ENCODE results near the gene SRRT.

GRCh38 chr7:100896732-100897608 lies 22.1 kb downstream of the SRRT start:
- TF ChIP-seq CTCF (IDR thresholded peaks at IDR 0.05; ENCODE audit: low read depth, low read length, missing input control) (peak; percentile 64), REST (IDR thresholded peaks at IDR 0.05) (peak; percentile 12), JUND (IDR thresholded peaks at IDR 0.05) (no peak), MAX (IDR thresholded peaks at IDR 0.05) (no peak), RAD21 (IDR thresholded peaks at IDR 0.05) (peak; percentile 66 to 81), HNF4A (conservative IDR thresholded peaks at IDR 0.05) (no peak)

Data from liver (tissue), 3 donors.